ENCODE results near the gene MAP2K3.
A peak's percentile ranks its signal among the peaks of the same experiment; 100 is the strongest.

MAP2K3 gene

DNA sequence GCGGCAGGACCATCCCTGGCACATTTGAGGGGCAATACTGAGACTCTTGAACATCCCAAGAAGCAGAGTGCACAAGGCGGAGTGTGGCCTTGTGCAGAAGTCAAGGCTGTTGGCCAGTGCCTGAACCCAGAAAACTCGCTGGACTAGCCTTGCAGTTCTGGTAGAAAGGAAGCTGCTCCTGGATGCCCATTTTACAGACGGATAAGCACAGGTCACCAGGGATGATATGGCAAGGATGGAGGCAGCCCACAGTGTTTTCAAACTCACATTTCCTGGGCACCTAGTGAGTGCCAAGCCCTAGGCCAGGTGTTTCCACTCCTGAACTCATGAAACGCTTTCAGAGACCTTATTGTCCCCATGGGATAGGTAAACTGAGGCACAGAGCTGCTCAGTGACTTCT lies 1.7 kb upstream of the MAP2K3 start:
- no peaks in the 10 kb centered on the region for H3K9me3 Mint-ChIP-seq

DNA sequence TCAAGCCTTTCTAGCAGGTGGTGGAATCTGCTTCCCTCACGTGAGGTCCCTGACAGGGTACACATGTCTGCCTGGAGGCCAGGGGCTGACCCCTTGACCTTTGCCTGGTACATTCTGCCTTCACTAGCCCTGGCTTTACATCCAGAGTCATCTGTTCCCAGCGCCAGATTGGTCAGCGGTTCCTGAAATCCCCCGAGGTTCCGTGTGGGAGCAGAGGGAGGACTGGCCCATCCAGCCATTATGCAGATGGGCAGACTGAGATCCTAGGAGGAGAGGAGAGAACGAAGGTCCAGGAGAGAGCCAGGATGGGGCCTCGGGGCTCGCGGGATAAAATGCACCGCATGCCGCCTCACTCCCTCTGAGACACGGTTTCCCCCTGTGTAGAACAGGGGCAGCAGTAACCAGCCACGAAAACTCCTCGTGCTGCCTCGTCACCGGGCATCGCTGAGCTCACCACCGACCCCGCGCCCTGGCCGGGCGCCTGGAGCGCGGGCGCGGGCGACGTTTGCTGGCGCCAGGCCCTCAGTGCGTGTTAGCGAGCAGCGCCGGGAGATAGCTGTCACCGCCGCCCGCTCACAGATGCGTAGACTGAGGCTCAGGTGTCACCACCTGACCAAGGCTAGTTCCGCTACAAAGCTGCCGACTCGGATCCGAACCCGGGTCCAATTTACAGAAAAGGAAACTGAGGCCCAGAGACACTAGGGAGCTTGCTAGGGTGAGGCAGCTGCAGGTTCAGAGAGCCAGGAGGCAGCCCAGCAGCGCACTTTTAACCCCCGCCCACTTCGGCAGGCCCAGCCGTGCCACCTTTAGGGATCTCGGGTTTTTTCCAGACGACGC lies 811 bp upstream of the MAP2K3 start:
- H3K9me3 Mint-ChIP-seq: no peaks in the 10 kb centered on the region
- TF ChIP-seq CTCF (IDR thresholded peaks at IDR 0.05): no peak
- H3K4me3 Mint-ChIP-seq: peak overlapping the region; percentile 90
- H3K4me1 Mint-ChIP-seq: peaks cover 28% of the 10 kb centered on the region
- H3K27me3 Mint-ChIP-seq (ENCODE audit: low read depth, poor library complexity): peaks cover 51% of the 10 kb centered on the region
- peak; percentile 31 for DNase-seq
- H3K36me3 Mint-ChIP-seq (ENCODE audit: low read depth): no peaks in the 10 kb centered on the region
- no peak overlapping the region for H3K27ac Mint-ChIP-seq

More for the DNA sequence above, 1.7 kb upstream of the MAP2K3 start:
- Mint-ChIP-seq H3K27ac (no peak overlapping the region), H3K36me3 (ENCODE audit: low read depth) (no peaks in the 10 kb centered on the region), H3K4me3 (no peak overlapping the region), H3K27me3 (ENCODE audit: low read depth, poor library complexity) (peaks cover 59% of the 10 kb centered on the region), H3K4me1 (peaks cover 28% of the 10 kb centered on the region)
- no peak for DNase-seq
- TF ChIP-seq CTCF (IDR thresholded peaks at IDR 0.05): no peak

DNA sequence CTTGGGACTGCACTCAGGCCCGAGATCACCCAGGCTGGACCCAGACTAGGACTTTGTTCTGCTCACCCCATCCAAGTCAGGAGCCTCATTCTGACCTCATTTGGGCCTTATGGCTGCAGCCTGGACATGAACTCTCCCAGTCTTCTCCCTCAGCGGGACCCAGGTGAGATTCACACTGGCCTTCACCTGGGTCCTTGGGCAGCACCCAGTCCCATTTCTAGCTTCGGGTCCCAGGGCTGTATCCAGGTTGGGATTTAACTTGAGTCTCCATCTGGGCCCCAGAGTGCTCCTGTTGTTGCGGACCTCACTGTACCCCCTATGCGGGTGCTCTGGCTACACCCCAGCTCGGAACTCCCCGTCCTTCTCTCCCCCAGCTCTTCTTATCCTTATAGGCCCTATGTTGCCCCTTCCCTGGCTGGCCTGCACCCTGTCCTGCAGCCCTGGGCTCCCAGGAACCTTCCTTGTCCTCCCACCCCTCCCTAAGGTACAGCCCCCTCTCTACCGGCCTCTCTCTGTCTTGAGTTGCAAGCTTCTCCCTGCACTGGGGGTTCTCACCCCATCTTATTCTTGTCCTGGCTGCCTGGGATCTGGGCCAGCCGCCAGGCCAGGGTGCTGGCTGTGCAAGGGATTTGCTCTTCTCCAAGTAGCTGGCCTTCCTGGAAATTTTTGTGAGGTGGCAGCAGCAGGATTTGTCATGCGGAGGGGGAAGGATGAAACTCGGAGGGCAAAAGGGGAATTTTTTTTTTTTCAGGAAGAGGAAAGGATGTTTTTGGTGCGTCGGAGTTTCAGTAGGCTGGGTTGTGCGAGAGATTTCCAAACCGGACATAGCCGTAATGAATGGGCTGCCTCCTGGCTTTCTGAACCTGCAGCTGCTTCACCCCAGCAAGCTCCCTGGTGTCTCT lies 904 bp downstream of the MAP2K3 start:
- H3K36me3 Mint-ChIP-seq (ENCODE audit: low read depth): no peaks in the 10 kb centered on the region
- peaks cover under 1% of the 10 kb centered on the region for H3K9me3 Mint-ChIP-seq
- no peak for DNase-seq
- TF ChIP-seq CTCF (IDR thresholded peaks at IDR 0.05): no peak
- H3K27ac Mint-ChIP-seq: no peak overlapping the region
- H3K4me1 Mint-ChIP-seq: peaks cover 28% of the 10 kb centered on the region
- peaks cover 38% of the 10 kb centered on the region for H3K27me3 Mint-ChIP-seq (ENCODE audit: low read depth, poor library complexity)
- peak overlapping the region; percentile 90 for H3K4me3 Mint-ChIP-seq

DNA sequence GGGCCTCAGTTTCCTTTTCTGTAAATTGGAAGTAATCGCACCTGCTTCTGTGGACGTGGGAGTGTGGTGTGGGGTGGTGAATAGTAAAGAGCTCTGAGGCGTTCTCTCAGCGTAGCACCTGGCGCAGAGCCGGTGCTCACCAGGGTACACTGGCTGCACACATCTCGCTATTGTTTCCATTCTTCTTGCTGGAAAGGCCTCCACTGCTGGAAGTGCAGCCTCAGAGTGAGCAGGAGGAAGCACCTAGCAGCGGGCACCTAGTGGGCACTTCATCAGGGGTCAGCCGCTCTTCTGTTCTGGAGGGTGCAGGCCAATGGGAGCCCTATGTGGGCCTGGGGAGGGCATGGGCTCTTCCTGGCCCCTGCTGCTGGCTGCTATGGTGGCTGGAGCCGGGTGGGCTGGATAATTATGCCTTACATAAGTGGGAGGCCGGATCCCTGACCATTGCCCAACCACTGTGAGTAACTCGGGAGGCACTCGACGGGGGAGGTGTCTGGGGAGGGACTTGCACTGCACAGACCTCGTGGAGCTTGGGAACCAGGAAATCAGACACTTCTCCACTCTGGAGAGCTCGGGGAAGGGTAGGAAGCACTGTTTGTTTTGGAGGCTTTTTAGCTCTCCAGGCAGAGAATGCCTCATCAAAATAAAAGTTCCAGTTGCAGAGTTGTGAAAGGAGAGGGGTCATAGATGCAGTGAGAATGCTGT lies 1.7 kb downstream of the MAP2K3 start:
- Mint-ChIP-seq H3K4me3 (peak overlapping the region; percentile 90), H3K9me3 (peaks cover 4% of the 10 kb centered on the region), H3K4me1 (peaks cover 31% of the 10 kb centered on the region), H3K27ac (no peak overlapping the region), H3K27me3 (ENCODE audit: low read depth, poor library complexity) (peaks cover 33% of the 10 kb centered on the region), H3K36me3 (ENCODE audit: low read depth) (no peaks in the 10 kb centered on the region)
- TF ChIP-seq CTCF (IDR thresholded peaks at IDR 0.05): no peak
- DNase-seq: peak; percentile 57

DNA sequence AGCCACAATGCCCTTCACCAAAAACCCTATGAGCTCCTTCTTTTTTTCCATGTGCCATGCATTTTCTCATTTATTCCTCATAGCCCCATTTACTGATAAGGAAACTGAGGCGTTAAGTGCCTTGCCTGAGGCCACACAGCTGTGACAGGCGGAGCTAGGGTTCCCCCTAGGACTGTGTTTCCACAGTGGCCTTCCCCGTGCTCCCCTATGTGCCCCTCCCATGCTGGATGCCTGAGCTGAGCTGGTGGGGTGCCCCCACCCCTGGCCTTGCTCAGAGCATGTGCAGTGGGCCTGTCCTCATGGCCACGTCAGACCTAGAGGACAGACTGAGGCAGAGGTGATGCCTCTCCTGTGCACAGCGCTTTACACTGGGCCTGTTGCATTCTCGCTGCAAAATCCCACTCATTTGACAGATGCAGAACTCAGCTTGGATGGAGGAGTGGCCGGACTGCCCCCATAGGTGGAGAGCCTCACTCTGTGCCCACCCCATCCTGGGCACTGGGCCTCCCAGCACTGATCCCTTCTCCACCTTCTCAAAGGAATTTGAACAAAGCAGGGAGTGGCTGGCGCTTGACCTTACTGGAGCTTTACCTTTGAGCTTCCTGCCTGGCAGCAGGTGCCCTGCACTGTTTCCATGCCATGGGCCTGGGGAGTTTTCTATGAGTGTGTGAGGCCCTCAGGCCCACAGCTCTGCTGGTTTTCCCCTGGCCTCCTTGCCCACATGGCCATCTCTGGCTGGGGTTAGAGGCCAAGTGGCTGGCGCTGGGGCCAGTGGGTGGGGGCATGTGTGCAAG lies 2.6 kb downstream of the MAP2K3 start:
- H3K36me3 Mint-ChIP-seq (ENCODE audit: low read depth): peaks cover 1% of the 10 kb centered on the region
- H3K9me3 Mint-ChIP-seq: peaks cover 10% of the 10 kb centered on the region
- H3K27ac Mint-ChIP-seq: no peak overlapping the region
- H3K27me3 Mint-ChIP-seq (ENCODE audit: low read depth, poor library complexity): peaks cover 24% of the 10 kb centered on the region
- DNase-seq: no peak
- H3K4me3 Mint-ChIP-seq: peak overlapping the region; percentile 90
- no peak for TF ChIP-seq CTCF (IDR thresholded peaks at IDR 0.05)
- H3K4me1 Mint-ChIP-seq: peaks cover 38% of the 10 kb centered on the region
